ENCODE data around the gene TRMT1L. TPM values are rescaled to one million over a fixed set of nuclear protein-coding genes. Genes with fewer than 3 reads are reported as not detected.

The TRMT1L gene
- total RNA-seq, 2 experiments from 2014 or later: 21.2 to 26.7 TPM

DNA sequence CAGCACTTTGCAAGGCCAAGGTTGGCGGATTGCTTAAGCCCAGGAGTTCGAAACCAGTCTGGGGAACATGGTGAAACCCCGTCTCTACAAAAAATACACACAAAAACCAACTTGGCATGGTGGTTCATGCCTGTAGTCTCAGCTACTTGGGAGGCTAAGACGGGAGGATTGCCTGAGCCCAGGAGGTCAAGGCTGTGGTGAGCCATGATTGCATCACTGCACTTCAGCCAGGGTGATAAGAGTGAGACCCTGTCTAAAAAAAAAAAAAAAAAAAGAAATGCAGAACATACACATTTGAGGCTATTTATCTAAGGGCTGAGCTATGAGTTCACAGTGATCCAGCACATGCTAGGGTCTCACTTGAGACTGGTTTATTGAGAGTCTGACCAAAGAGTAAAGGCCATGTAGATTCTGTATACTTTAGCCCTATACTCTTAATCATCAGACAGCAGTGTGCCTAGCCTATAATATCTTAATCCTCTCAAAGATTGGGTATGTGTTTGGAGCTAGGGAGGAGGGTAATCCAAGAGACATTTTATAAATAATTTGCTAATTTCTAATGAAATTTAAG lies 87.5 kb downstream of the TRMT1L start:
- ChIA-PET POLR2A (no interaction called here), CTCF (interaction anchor here (0.7 to 0.9 kb wide), 2 partner anchors 24 to 567 kb away, joined by 3 read pairs; partner anchors contain the start of gene RNF2)

GRCh38 chr1:185068341-185068740 lies 88.4 kb downstream of the TRMT1L start:
- POLR2A ChIA-PET: no interaction called here
- CTCF ChIA-PET: interaction anchor here (0.9 kb wide), 1 partner anchor 23 kb away, joined by 3 read pairs; the partner anchor contains the start of gene RNF2

Other genes with a start within 250 kb of the TRMT1L start
- gene NIBAN1, start 182.4 kb downstream of the TRMT1L start, total RNA-seq: 10 to 100 TPM; 36.9 to 37.3 TPM
- 10 to 100 TPM; 27.2 to 28.9 TPM for gene RNF2, start 111.4 kb downstream of the TRMT1L start, total RNA-seq
- 1 to 10 TPM; 1.9 to 2.3 TPM for gene SWT1, start 214 bp upstream of the TRMT1L start, total RNA-seq
- gene IVNS1ABP, start 160.3 kb upstream of the TRMT1L start, total RNA-seq: 100 to 1,000 TPM; 259 to 263 TPM

Data from activated CD8-positive, alpha-beta memory T cell treated with anti-CD3 and anti-CD28 coated beads for 36 hours (primary cell).